OCI-LY1 (cell line): ENCODE results near the gene SLC12A5.
"Not testable (repeated sequence)": the region's sequence is repeated elsewhere in the genome, so short reads cannot be mapped to it uniquely, and the experiment has no call there.

Experiments
- CTCF ChIP-seq: fragments of 200-600 bp; sonication (generic), shearing (Covaris generic); IDR thresholded peaks from 2 replicates; pipeline ENCODE4 v1.5.1; 2017; ENCODE audit warnings: mild to moderate bottlenecking, antibody characterized with exemption, low read length, moderate library complexity, mixed read lengths
- EZH2 ChIP-seq: fragments of 200-600 bp; sonication (generic), shearing (Covaris generic); IDR thresholded peaks from 2 replicates; pipeline ENCODE4 v1.8.0; 2017; ENCODE audit warnings: borderline replicate concordance, mixed run types, mild to moderate bottlenecking, antibody characterized with exemption, low read length, moderate library complexity, mixed read lengths

- TF ChIP-seq CTCF, EZH2: not testable (repeated sequence)
Measured at GRCh38 chr20:46100444-46100843, 71.4 kb downstream of the SLC12A5 start.
